Measurements from ENCODE around the gene CMIP.

- TF ChIP-seq EP300 (IDR thresholded peaks at IDR 0.05), result no peak
- TF ChIP-seq CTCF (IDR thresholded peaks at IDR 0.05), result no peak
- TF ChIP-seq POLR2AphosphoS5 (IDR thresholded peaks at IDR 0.05), result no peak
Measured at GRCh38 chr16:81698310-81698641, 253.7 kb downstream of the CMIP start.

Data from sigmoid colon (tissue), 4 donors.